Stomach (tissue), 4 donors: ENCODE data around the gene NARS2.

Experiments
- EP300 ChIP-seq: sonication (generic); formaldehyde crosslinking; IDR thresholded peaks from one replicate; pipeline ENCODE4 v1.6.1; 2017; ENCODE audit warnings: antibody characterized with exemption
- POLR2A ChIP-seq, 4 donors: fragments of 450-650 bp; IDR thresholded peaks; one replicate each; pipeline ENCODE4 v1.6.1; 2016; ENCODE audit warnings: antibody characterized with exemption in 4 of 4, control low read depth in 2 of 4, mild to moderate bottlenecking in 1 of 4, moderate library complexity in 1 of 4
- POLR2AphosphoS5 ChIP-seq, 3 donors: sonication (generic); formaldehyde crosslinking; IDR thresholded peaks; one replicate each; pipeline ENCODE4 v1.6.1; 2016; ENCODE audit warnings: antibody characterized with exemption in 3 of 3
- TF ChIP-seq, protein P1 (sequence below), 7 experiments: fragments of 450-650 bp in 4 of 7; fragments of 200-600 bp in 3 of 7; sonication (generic) in 3 of 7; IDR thresholded peaks; one replicate each; pipeline ENCODE4 v1.5.1; 2016 to 2019; ENCODE audit warnings: antibody characterized with exemption in 7 of 7, control low read depth in 2 of 7, mild to moderate bottlenecking in 1 of 7

DNA sequence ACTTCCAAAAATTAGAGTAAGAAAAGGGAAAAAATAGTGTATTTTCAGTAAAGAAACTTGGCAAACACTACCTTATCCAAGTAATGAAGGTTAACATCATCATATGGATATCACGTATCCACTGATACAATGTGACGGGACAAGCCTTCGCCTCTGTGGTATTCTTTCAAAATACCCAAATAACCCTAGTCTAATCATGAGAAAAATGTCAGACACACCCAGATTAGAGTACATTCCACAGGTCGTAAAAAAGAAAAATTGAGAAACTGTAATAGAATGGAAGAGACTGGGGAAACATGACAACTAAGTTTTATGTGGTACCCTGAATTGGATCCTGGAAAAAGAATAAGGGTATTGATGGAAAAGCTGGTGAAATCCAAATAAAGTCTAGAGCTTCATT lies 48.9 kb downstream of the NARS2 start:
- TF ChIP-seq, protein P1, sequence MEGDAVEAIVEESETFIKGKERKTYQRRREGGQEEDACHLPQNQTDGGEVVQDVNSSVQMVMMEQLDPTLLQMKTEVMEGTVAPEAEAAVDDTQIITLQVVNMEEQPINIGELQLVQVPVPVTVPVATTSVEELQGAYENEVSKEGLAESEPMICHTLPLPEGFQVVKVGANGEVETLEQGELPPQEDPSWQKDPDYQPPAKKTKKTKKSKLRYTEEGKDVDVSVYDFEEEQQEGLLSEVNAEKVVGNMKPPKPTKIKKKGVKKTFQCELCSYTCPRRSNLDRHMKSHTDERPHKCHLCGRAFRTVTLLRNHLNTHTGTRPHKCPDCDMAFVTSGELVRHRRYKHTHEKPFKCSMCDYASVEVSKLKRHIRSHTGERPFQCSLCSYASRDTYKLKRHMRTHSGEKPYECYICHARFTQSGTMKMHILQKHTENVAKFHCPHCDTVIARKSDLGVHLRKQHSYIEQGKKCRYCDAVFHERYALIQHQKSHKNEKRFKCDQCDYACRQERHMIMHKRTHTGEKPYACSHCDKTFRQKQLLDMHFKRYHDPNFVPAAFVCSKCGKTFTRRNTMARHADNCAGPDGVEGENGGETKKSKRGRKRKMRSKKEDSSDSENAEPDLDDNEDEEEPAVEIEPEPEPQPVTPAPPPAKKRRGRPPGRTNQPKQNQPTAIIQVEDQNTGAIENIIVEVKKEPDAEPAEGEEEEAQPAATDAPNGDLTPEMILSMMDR (IDR thresholded peaks at IDR 0.05) = no peak
- TF ChIP-seq EP300 (no peak), POLR2A (IDR thresholded peaks at IDR 0.05) (no peak), POLR2AphosphoS5 (IDR thresholded peaks at IDR 0.05) (no peak)
